Measurements from ENCODE around the gene SCCPDH. TPM values are rescaled to one million over a fixed set of nuclear protein-coding genes. Genes with fewer than 3 reads are reported as not detected.

The SCCPDH gene
- total and polyA plus RNA-seq, 7 donors, result 16.6 to 44.9 (median 26.0) TPM

- Histone ChIP-seq H3K27me3 (peaks cover 0 to 26% (median 0%) of the 10 kb centered on the region in 3 donors), H3K36me3 (no peaks in the 10 kb centered on the region), H3K9me3 (no peaks in the 10 kb centered on the region), H3K4me3 (no peak overlapping the region), H3K27ac (no peak overlapping the region), H3K4me1 (peaks cover 0 to 28% (median 22%) of the 10 kb centered on the region in 4 donors)
- intact Hi-C loops (cut with DNase I), result no loop called here
- TF ChIP-seq POLR2A (IDR thresholded peaks at IDR 0.05), result no peak
- no peak for TF ChIP-seq POLR2AphosphoS5 (IDR thresholded peaks at IDR 0.05)
- no peak for TF ChIP-seq EP300 (IDR thresholded peaks at IDR 0.05)
- TF ChIP-seq CTCF (IDR thresholded peaks at IDR 0.05), result no peak
- 87% methylated on average over 17 of the region's 17 CpGs for WGBS, 2 donors
- DNase-seq, result no peak
Observed at GRCh38 chr1:246791303-246791918, 67.2 kb downstream of the SCCPDH start.

GRCh38 chr1:246792603-246793002 lies 68.4 kb downstream of the SCCPDH start:
- no peaks in the 10 kb centered on the region for H3K9me3 ChIP-seq
- H3K4me1 ChIP-seq, result peaks cover 0 to 28% (median 22%) of the 10 kb centered on the region in 4 donors
- TF ChIP-seq CTCF (IDR thresholded peaks at IDR 0.05), result no peak
- no peak for TF ChIP-seq EP300 (IDR thresholded peaks at IDR 0.05)
- TF ChIP-seq POLR2A (IDR thresholded peaks at IDR 0.05), result no peak
- TF ChIP-seq POLR2AphosphoS5 (IDR thresholded peaks at IDR 0.05), result no peak
- H3K36me3 ChIP-seq, result no peaks in the 10 kb centered on the region
- WGBS, 2 donors, result 92 to 93% methylated on average over 25 of the region's 25 CpGs
- DNase-seq, result no peak
- no peak overlapping the region for H3K4me3 ChIP-seq
- intact Hi-C loops (cut with DNase I), result no loop called here
- H3K27me3 ChIP-seq, result peaks cover 0 to 31% (median 0%) of the 10 kb centered on the region in 3 donors
- no peak overlapping the region for H3K27ac ChIP-seq

- Histone ChIP-seq H3K4me3 (no peak overlapping the region), H3K36me3 (no peaks in the 10 kb centered on the region), H3K9me3 (no peaks in the 10 kb centered on the region), H3K27ac (no peak overlapping the region), H3K4me1 (peaks cover 0 to 27% (median 21%) of the 10 kb centered on the region in 4 donors), H3K27me3 (peaks cover 0 to 34% (median 0%) of the 10 kb centered on the region in 3 donors)
- TF ChIP-seq POLR2A (IDR thresholded peaks at IDR 0.05), result no peak
- TF ChIP-seq EP300 (IDR thresholded peaks at IDR 0.05), result no peak
- TF ChIP-seq CTCF (IDR thresholded peaks at IDR 0.05), result no peak
- no peak for TF ChIP-seq POLR2AphosphoS5 (IDR thresholded peaks at IDR 0.05)
- no peak for DNase-seq
- WGBS, 2 donors, result 36 to 58% methylated on average over 6 of the region's 6 CpGs
- intact Hi-C loops (cut with DNase I), result no loop called here
Observed at GRCh38 chr1:246793356-246793896, 69.2 kb downstream of the SCCPDH start.

- Histone ChIP-seq H3K4me1 (peaks cover 0 to 19% (median 14%) of the 10 kb centered on the region in 4 donors), H3K27me3 (peaks cover 0 to 37% (median 0%) of the 10 kb centered on the region in 3 donors), H3K36me3 (no peaks in the 10 kb centered on the region), H3K27ac (no peak overlapping the region), H3K4me3 (no peak overlapping the region), H3K9me3 (no peaks in the 10 kb centered on the region)
- TF ChIP-seq EP300 (IDR thresholded peaks at IDR 0.05) (no peak), CTCF (IDR thresholded peaks at IDR 0.05) (no peak), POLR2AphosphoS5 (IDR thresholded peaks at IDR 0.05) (no peak), POLR2A (IDR thresholded peaks at IDR 0.05) (no peak)
- 47 to 57% methylated on average over 18 of the region's 18 CpGs for WGBS, 2 donors
- intact Hi-C loops (cut with DNase I), result no loop called here
- no peak for DNase-seq
Observed at GRCh38 chr1:246794048-246794827, 70.0 kb downstream of the SCCPDH start.

Data from sigmoid colon (tissue), 7 donors.